ENCODE data around the gene CAPN1. TPM values are rescaled to one million over a fixed set of nuclear protein-coding genes. Genes with fewer than 3 reads are reported as not detected.

Gene CAPN1
- total and polyA plus RNA-seq, 9 of the 15 experiments (the other 6 are each of a cell fraction or from before 2014, with no cell fraction given) = 3.5 to 199 (median 61.6) TPM

GRCh38 chr11:65180877-65181568 lies 705 bp upstream of the CAPN1 start (continued):
- TF ChIP-seq RBM39 (optimal IDR thresholded peaks at IDR 0.05; ENCODE audit: low read depth, low read length) (no peak), L3MBTL2 (IDR thresholded peaks at IDR 0.05) (no peak), FOS (IDR thresholded peaks at IDR 0.05; ENCODE audit: extremely low read depth, insufficient read length) (no peak), ARID2 (IDR thresholded peaks at IDR 0.05) (no peak), TAL1 (IDR thresholded peaks at IDR 0.05) (no peak), NBN (IDR thresholded peaks at IDR 0.05; ENCODE audit: low read depth) (0 out of 2 replicates have a peak, but pooled peaks have one; percentile 46), HDAC2 (IDR thresholded peaks at IDR 0.05) (peak; percentile 58; the same call in 1 of the 2 replicates), ZNF140 (CRISPR knock-in tag; IDR thresholded peaks at IDR 0.05) (no peak), SIX5 (IDR thresholded peaks at IDR 0.05; ENCODE audit: borderline replicate concordance in 1 of 2, insufficient read depth in 1 of 2, low read depth in 1 of 2, low read length in 2 of 2) (no peak), E2F1 (CRISPR knock-in tag; IDR thresholded peaks at IDR 0.05) (no peak), EZH2 (IDR thresholded peaks at IDR 0.05; ENCODE audit: borderline replicate concordance, low read depth, low read length) (no peak), SRSF3 (IDR thresholded peaks at IDR 0.05; ENCODE audit: insufficient read depth, low read length) (no peak), ZNF239 (CRISPR knock-in tag; IDR thresholded peaks at IDR 0.05) (no peak), SMARCE1 (IDR thresholded peaks at IDR 0.05) (no peak), MNT (conservative IDR thresholded peaks at IDR 0.05) (peak in 1 of 2 experiments; percentile 62), ZNF512 (tag; IDR thresholded peaks at IDR 0.05) (no peak), TEAD2 (tag; IDR thresholded peaks at IDR 0.05) (no peak), ASH1L (IDR thresholded peaks at IDR 0.05; ENCODE audit: borderline replicate concordance, low read depth, partially characterized antibody) (no peak), STAG1 (CRISPR knock-in tag; IDR thresholded peaks at IDR 0.05; ENCODE audit: borderline replicate concordance) (peak; percentile 52; the same call in 1 of the 2 replicates), KLF16 (IDR thresholded peaks at IDR 0.05) (peak; percentile 5; the same call in 1 of the 2 replicates), THRA (IDR thresholded peaks at IDR 0.05) (no peak), BDP1 (IDR thresholded peaks at IDR 0.05; ENCODE audit: insufficient read depth, insufficient read length) (no peak), MTA2 (IDR thresholded peaks at IDR 0.05; ENCODE audit: low read depth) (no peak)

All from K562 (cell line).